Ramos (cell line): ENCODE data around the gene FUT9.

Source experiments
- in situ Hi-C: fragments of 300-500 bp; cut with MboI; formaldehyde crosslinking; loops from one replicate; pipeline ENCODE4 v1.14.3; 2022; ENCODE audit warnings: low sequenced_read_pairs; ENCODE audit not compliant: unreplicated experiment

The FUT9 gene

DNA sequence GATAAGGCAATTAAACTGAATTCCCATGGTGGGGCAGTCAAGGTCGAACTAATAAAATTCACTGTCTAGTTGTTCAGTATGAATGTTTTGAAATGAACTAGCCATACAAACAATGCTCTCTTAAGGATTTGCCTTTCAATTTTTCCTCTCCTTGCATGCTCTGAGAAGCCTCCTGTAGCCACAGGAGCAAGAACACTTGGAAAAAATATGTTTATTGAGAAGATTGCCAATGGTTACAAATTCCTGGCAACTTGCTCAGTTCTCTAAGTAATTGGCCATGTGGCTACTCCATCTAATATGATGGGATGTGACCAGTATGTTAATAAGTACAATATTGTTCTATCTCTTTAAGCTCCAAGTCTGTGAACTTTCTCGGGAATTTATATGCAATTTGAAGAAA lies 49.4 kb downstream of the FUT9 start:
- in situ Hi-C loops, result no loop called here

- in situ Hi-C loops, result no loop called here
Measured at GRCh38 chr6:96066376-96066775, 50.6 kb downstream of the FUT9 start.

DNA sequence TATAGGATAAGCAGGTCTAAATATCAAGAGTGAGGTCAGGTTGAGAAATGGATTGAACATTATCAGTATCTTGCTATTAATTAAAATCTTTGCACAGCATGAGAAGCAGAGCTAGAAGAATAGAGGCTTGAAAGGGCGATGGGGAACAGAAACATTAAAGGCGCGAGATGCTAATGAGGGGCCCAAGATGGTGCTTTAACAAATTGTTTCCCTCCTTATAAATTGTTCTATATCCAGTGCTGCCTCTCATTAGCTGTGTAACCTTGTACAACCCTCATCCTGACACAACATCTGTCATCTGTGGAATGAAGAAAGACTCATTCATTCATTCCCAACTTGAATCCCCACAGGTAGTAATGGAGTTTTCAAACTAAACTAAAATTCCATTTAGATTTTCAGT lies 57.8 kb downstream of the FUT9 start:
- in situ Hi-C loops, result no loop called here

GRCh38 chr6:96074006-96074405 lies 58.2 kb downstream of the FUT9 start:
- in situ Hi-C loops, result no loop called here

- in situ Hi-C loops, result no loop called here
Measured at GRCh38 chr6:96075826-96076225, 60.1 kb downstream of the FUT9 start.

- in situ Hi-C loops, result no loop called here
Measured at GRCh38 chr6:96086745-96087144, 71.0 kb downstream of the FUT9 start.

- in situ Hi-C loops, result no loop called here
Measured at GRCh38 chr6:96089173-96089572, 73.4 kb downstream of the FUT9 start.

DNA sequence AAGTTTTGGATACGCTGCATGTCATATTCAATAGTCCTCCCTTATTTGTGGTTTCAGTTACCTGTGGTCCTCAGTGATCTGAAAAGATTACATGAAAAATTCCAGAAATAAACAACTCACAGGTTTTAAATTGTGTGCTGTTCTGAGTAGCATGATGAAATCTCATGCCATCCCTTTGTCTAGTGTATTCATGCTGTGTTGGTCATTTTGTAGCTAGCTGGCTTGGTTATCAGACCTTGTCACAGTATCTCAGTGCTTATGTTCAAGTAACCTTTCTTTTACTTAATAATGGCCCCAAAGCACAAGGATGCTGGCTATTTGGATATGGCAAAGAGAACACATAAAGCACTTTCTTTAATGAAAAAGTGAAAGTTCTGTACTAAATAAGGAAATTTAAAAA lies 78.3 kb downstream of the FUT9 start:
- in situ Hi-C loops, result no loop called here

DNA sequence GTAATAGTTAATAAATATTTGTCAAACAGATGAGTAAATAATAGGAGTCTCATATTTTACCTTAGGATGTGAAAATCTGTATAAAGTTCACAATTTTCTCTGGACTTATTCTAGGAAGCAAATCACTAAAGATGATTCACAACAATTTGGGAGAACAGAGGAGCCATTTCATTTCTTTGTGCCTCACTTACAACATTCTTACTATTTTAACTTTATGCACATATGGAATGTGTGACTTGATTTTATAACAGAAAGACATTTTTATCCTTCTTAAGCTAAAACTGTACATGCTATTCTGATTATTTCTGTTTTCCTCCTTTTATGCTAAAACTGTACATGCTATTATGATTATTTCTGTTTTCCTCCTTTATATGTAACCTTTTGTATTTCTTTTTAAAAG lies 83.3 kb downstream of the FUT9 start:
- in situ Hi-C loops, result no loop called here

- in situ Hi-C loops, result no loop called here
Measured at GRCh38 chr6:96101564-96101963, 85.8 kb downstream of the FUT9 start.

GRCh38 chr6:96104910-96105309 lies 89.1 kb downstream of the FUT9 start:
- in situ Hi-C loops, result no loop called here

DNA sequence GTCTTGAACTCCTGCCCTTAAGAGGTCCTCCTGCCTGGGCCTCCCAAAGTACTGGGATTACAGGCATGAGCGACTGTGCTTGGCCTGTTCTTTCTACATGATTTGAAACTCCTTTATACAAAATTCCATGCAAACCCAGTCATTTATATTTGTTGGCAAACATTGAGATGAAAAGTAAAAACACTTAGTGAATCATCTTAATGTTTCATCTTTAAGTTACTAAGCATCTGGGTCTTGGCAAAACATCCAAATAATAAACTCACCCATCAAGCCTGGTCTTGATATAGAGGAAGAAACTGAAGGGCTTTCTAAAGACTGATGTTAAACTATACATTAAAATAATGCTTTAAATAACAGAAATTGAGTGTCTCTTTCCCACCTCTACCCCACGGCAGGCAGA lies 95.1 kb downstream of the FUT9 start:
- in situ Hi-C loops, result no loop called here

DNA sequence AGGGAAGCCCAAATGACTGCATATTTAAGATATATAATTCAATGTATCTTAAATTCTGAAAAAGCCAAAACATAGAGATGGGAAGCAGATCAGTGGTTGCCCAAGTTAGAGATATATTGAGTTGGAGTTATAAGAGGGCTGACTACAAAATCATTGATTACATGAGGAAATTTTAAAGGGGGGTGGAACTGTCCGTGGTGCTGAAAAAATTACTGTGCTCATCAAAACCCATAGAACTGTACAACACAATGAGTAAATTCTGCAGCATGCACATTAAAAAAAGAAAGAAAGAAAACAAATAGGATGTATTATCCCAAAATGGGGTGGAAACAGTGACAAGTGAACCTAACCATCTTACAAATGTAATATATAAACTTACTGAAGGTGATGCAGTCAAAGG lies 100.9 kb downstream of the FUT9 start:
- in situ Hi-C loops, result no loop called here

DNA sequence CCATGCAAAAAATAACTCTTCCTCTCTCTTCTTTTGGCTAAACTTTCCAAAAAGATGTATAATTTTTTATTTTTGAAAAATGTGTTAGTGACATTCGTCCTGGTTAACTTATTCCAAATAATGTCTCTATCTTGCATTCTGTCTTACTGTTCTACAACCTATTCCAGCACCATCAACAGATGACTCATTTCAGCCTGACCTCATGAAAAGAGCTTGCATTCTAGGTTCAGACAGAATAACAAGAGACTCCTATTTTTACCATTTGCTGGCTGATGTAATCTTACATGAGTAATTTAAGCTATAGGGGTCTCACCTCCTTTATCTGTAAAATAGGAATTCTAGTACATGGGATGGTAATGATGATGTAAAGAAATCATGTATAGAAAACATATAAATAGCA lies 109.0 kb downstream of the FUT9 start:
- in situ Hi-C loops, result no loop called here

DNA sequence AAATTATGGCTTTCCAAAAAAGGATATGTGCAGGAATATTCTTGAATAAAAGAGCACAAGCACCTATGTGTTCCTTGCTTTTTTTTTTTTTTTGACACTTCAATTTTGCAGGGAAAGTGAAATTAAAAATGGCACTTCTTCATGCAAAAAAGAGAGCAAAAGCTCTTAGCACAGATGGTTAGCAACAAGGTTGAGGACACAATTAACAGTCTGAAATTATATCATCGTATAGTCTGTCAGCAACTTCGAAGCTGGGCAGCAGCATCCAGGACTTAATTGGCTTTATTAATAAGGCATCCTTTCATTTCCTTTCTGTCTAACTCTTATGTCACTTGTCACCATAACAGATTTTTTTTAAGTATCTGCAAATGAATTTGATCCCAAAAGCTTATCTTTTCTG lies 122.6 kb downstream of the FUT9 start:
- in situ Hi-C loops, result no loop called here

DNA sequence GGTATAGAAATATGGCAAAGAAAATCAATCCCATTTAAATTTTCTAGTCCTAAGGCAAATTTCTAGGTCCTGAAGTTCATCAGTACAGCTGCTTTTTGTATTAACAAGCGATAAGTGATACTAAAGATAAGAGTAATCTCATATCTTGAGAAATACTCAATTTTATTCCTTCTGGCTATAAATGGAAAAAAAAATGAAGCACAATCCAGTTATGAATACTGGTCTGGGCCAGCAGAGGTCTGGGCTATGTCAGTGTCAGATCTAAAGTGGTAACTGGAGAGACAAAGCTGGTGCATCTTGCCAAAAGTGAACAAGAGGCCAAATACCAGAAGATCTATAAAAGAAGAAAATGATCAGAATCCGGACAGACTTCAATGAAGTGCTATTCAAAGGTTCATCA lies 126.4 kb downstream of the FUT9 start:
- in situ Hi-C loops, result no loop called here

DNA sequence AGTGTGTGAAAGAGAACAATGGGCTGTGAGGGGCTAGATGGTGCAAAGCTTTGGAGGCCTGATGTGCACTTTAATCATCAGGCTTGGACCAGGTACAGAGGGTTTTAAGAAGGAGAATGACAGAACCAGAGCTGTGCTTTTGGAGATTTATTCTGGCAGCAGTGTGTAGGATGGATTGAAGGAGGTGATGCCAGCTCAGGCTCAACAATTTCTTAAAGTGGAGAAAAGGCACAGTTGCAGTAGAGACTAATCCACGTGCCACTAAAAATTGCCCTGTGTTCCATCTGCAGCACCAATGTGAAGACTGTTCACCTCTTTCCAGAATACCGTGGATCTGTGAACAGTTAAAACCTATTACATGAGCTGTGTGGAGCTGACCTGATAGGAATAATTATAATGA lies 134.7 kb downstream of the FUT9 start:
- in situ Hi-C loops, result no loop called here

GRCh38 chr6:96151707-96152106 lies 135.9 kb downstream of the FUT9 start:
- in situ Hi-C loops, result no loop called here

- in situ Hi-C loops, result no loop called here
Measured at GRCh38 chr6:96152114-96152708, 136.4 kb downstream of the FUT9 start.

DNA sequence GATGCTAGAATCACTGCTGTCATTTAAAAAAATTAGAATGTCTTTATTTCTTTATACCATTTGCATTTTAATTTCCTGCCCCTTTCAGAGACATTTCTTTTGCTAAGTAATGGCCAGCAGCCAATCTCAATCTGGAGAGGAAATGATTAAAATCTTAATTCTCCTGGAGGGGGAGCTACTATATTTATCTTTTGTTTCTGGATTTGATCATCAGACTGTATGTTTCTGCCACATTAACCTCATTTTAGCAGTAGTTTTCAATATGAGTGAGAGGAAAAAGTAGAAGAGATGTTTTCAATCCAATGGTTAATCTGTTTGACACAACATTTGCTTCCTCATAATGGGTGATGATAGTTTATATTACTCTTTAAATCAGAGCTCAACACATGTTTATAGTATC lies 138.0 kb downstream of the FUT9 start:
- in situ Hi-C loops, result no loop called here

GRCh38 chr6:96156425-96156824 lies 140.7 kb downstream of the FUT9 start:
- in situ Hi-C loops, result no loop called here

DNA sequence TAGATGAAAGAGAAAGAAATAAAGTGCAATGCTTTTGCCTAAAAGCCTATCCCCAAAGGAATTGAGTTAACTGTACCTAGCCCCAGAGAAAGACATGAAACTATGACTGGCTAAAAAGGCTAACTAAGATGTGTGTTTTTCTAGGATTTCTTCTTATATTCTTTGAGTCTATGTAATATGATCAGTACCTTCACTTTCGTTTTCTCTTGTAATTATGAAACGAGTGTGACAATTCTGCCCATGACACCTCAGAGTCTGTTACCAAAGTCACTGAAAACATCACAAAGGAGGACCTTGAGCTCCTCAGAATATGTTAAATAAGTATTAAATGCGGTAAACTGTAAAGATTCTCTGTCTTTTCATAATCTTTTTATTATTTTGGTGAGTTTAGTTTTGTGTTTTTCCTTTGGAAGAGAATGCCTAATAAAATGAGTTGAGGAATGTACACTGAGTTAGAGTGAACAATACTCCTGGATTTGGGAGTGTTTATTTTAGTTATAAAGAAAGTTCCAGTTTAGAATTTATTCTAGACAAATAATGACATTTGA lies 141.3 kb downstream of the FUT9 start:
- in situ Hi-C loops, result no loop called here

DNA sequence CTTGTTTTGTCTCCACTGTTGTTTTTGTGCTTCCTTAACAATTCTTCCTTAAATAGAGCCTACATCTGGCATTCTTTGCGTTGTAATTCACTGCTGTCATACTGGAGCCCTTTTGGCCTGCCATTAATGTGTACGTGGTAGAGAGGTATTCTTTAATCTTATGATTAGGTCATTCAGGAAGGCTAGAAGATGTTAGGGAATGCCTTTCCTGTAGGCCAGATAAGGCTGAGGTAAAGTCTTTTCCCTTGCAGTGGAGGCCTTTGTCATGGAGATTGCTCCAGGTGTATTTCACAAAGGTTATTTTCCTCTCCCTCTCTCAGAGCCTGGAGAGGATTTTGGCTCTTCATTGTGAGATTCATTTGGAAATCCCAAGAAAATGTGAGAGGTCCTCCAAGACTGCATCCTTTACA lies 146.9 kb downstream of the FUT9 start:
- in situ Hi-C loops, result no loop called here
